DMS79 treated with DMSO at 0.1 percent for 48 hours (cell line): Measurements from ENCODE around the gene RNASEH2B.

Experiments used
- DNase-seq: peaks from one replicate; lab custom pipeline; 2025; lab: John Stamatoyannopoulos, UW

Gene RNASEH2B

DNA sequence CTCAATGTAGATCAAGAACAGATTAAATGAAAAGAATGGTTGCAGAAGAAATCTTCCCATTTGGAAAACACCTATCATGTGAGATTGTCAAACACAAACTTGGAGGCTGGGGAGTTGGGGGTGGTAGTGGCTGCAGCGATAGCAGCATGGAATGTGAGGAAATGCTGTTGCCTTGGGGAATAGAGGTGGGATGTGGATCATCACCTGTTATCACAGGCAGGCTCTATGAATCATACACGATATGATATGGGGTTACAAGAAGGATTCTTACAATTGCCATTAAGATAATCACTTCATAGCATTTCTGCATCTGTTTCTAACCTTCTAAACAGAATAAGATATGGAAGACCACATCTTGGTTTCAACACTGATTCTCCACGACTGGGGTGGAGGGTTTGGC is 88.7 kb downstream of the RNASEH2B start:
- no peak for DNase-seq

DNA sequence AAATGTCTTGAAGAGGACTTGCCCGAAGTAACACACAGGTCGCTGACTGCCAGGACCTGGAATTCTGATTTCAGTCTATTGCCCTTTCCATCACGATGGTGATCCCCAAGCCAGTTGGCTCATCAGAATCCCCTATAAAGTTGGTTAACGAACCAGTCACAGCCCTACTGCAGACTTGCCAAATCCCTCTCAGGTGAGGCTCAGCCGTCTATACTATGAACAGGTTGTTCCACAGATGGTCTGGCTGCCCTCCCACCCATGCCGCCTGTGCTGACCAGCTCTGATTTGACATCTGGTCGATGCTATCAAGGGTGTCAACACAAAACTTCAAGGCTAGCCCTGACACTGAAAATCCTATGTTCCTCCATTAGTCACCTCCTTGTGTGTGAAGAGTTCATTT is 90.0 kb downstream of the RNASEH2B start:
- no peak for DNase-seq

GRCh38 chr13:51000061-51000460 is 90.5 kb downstream of the RNASEH2B start:
- no peak for DNase-seq

DNA sequence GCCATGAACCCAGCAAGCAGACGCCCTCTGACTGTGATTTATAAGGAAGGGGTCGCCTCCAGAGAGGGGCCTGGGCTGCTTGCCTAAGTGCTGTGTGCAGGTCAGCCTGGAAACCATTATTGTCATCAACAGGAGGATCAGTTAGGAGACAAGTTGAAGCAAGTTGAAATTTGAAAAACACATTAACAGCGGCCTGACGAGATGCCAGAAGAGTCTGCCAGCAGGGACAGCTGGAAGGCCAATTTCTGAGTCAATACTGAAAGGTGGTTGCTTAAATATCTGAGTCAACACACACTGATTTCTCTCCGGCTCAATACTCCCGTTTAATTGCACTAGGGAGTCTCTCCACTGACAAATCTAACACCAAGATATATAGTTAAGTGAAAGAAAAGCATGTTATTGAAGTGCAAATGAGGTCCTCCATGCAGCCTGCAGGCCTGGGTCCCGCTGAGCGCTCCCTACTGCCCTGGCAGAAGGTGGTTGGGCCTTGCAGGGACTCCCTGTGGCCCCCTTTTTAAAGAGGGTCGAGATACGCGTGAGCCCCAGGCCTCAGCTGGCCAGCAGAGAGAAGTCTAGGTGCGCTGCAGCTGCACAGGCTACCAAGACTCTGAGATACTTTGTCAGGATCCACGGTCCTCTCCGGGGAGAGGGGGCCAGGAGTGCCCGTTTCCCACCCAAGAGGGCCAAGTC is 91.1 kb downstream of the RNASEH2B start:
- peak; percentile 9 for DNase-seq

DNA sequence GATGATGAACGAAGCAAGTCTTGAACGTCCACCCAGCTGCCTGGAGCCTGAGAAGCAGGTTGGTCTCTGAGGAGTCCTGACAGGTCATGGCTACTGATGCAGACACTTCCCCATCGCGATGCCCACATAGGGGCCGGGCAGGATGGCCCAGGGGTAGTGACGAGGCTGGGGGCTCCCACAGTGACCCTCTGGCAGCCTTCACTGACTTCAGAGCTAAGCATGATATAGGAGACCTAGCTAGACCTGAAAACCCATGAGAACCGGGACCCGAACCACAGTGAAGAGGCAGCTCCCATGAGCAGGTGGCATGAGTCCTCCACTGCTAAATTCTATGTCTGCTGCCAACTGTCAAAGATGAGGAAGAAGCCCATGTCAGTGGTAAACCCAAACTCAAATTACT is 91.7 kb downstream of the RNASEH2B start:
- DNase-seq: no peak

GRCh38 chr13:51002736-51003135 is 93.1 kb downstream of the RNASEH2B start:
- DNase-seq: no peak

- no peak for DNase-seq
Observed at GRCh38 chr13:51003642-51004041, 94.1 kb downstream of the RNASEH2B start.

DNA sequence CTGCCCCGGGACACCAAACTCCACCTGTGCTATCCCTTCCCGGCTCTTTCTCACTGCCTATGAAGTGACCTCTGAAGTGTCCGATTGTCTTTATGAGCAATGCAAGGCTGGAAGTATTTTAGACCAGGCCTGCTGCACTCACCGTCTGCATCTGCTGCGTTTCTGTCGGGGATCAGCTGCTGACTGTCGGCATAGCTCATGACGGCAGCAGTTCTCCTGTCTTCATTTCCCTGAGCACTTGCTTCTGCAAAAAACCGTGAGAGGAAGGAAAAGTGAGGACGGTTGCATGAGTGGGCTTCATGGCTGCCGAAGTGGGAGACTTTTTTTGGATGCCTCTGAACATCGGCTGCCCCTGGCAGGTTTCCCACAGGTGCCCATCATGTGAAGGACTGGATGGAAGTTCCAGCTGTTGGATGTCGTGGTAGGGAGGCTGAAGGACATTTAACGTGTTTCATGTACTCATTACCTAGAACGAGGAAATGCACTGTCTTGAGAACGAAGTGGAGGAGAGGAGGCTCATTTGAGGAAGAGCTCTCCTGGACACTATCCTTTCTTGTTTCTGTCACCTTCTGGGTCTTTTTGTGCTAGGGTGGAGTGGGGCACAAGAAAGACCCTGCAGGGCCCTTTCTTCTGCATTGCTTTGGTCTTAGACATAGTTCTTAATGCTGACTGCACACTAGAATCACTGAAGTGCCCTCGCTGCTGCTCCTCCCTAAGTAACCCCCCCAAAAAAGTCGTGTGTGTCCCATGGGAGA is 94.7 kb downstream of the RNASEH2B start:
- no peak for DNase-seq

DNA sequence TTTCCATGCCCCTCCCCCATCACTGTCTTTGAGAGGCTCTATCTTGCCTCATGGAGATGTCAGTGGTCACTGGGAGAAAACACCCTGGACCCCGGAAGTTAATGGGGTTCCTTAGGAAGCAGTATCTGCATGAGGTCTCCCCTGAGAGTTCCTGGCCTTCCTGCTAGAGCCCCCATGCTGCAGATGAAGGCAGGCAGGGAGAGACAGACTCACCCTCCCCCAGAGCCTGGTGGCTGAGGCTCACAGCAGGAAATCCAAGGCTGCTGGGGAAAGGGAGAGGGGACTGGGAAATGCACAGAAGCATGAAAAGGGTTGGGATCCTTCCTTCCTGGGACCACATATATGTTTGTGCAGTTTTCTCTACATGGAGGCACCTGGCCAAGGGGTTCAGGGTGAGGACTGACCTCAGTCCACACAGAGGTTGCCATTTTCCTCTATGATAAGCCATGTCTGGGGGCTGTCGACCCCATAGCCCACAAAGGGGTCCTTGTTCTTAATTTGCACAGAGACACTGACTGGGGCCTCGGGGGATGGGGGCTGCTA is 95.4 kb downstream of the RNASEH2B start:
- DNase-seq: no peak

DNA sequence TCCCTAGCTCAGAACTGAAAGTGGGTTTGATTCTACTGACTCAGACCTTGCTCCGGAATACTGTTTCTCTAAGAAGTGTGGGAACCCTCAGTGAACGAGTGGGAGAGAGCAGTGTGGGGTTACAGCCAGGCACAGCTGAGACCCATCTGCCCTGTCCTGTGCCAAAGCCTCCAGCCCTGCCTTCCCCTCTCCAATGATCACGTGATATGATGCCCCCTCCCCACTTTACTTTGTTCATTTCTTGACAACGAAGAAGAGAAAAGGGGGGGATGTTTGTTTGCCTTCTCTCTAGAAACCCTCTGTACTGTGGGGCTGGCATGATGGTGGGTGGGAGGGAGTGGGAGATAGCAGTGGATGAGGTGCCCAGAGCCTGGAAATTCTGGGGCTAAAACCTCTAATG is 96.0 kb downstream of the RNASEH2B start:
- DNase-seq: no peak
